ENCODE results near the gene ST3GAL3. TPM values are rescaled to one million over a fixed set of nuclear protein-coding genes. Genes with fewer than 3 reads are reported as not detected.

ST3GAL3 gene
- total RNA-seq, 1 donor from 2014 or later, result 16.5 TPM

DNA sequence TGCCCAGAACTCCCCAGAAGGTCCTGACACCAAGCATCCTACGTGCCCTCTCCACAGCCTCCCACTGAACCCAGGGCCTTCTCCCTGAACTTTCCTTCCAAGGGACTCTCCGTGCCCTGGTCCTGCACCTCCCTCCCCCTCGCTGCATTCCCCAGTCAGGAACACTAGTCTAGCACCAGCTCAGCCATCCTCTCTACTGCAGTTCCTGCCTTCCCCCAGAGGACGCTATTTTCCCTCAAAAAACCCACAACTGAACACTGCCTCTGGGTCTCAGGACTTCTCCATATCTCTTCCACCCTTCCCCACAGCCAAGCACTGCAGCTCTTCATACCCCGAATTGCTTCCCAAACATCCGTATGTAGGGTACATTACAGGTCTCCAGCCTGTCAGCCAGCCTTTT lies 213.7 kb downstream of the ST3GAL3 start:
- Mint-ChIP-seq H3K36me3 (ENCODE audit: unreplicated experiment) (peaks cover 4% of the 10 kb centered on the region), H3K9me3 (ENCODE audit: unreplicated experiment) (peaks cover 7% of the 10 kb centered on the region), H3K27ac (ENCODE audit: unreplicated experiment) (no peak overlapping the region), H3K4me1 (ENCODE audit: low read depth, unreplicated experiment) (no peaks in the 10 kb centered on the region), H3K4me3 (ENCODE audit: unreplicated experiment) (no peak overlapping the region), H3K27me3 (ENCODE audit: unreplicated experiment) (peaks cover 5% of the 10 kb centered on the region)
- no peak for DNase-seq
- TF ChIP-seq CTCF (IDR thresholded peaks at IDR 0.05; ENCODE audit: partially characterized antibody, unreplicated experiment), result no peak

GRCh38 chr1:43924516-43924915 lies 217.2 kb downstream of the ST3GAL3 start:
- Mint-ChIP-seq H3K4me3 (ENCODE audit: unreplicated experiment) (no peak overlapping the region), H3K27ac (ENCODE audit: unreplicated experiment) (no peak overlapping the region), H3K9me3 (ENCODE audit: unreplicated experiment) (peaks cover 7% of the 10 kb centered on the region), H3K36me3 (ENCODE audit: unreplicated experiment) (peaks cover 4% of the 10 kb centered on the region), H3K27me3 (ENCODE audit: unreplicated experiment) (peaks cover 5% of the 10 kb centered on the region), H3K4me1 (ENCODE audit: low read depth, unreplicated experiment) (no peaks in the 10 kb centered on the region)
- no peak for DNase-seq
- no peak for TF ChIP-seq CTCF (IDR thresholded peaks at IDR 0.05; ENCODE audit: partially characterized antibody, unreplicated experiment)

DNA sequence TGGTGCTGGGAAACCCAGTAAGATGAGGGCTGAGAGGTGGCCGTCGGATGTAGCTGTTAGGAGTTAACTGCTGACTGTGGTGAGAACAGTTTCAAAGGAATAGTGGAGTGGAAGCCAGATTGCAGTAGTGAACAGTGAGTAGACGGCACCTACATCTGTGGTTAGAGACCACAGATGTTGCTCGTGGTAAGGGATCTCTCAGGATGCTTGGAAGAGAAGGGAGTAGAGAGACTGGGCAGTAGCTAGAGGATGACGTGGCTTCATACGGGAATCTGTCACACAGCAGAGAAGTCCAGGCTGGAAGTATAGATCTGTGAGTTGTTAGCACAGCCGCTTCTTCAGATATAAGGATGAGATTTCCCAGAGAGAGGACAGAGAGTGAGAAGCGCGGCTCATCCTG lies 218.5 kb downstream of the ST3GAL3 start:
- H3K4me1 Mint-ChIP-seq (ENCODE audit: low read depth, unreplicated experiment), result no peaks in the 10 kb centered on the region
- H3K9me3 Mint-ChIP-seq (ENCODE audit: unreplicated experiment), result peaks cover 7% of the 10 kb centered on the region
- no peak overlapping the region for H3K27ac Mint-ChIP-seq (ENCODE audit: unreplicated experiment)

GRCh38 chr1:43930168-43930948 lies 223.0 kb downstream of the ST3GAL3 start:
- Mint-ChIP-seq H3K9me3 (ENCODE audit: unreplicated experiment) (peaks cover 8% of the 10 kb centered on the region), H3K4me3 (ENCODE audit: unreplicated experiment) (no peak overlapping the region), H3K27ac (ENCODE audit: unreplicated experiment) (no peak overlapping the region), H3K4me1 (ENCODE audit: low read depth, unreplicated experiment) (peaks cover 12% of the 10 kb centered on the region), H3K36me3 (ENCODE audit: unreplicated experiment) (peaks cover 7% of the 10 kb centered on the region), H3K27me3 (ENCODE audit: unreplicated experiment) (peaks cover 9% of the 10 kb centered on the region)
- peak; percentile 27 for TF ChIP-seq CTCF (IDR thresholded peaks at IDR 0.05; ENCODE audit: partially characterized antibody, unreplicated experiment)
- DNase-seq, result no peak

More for the DNA sequence above, 218.5 kb downstream of the ST3GAL3 start:
- no peak for DNase-seq
- no peak overlapping the region for H3K4me3 Mint-ChIP-seq (ENCODE audit: unreplicated experiment)
- peaks cover 5% of the 10 kb centered on the region for H3K27me3 Mint-ChIP-seq (ENCODE audit: unreplicated experiment)
- peaks cover 4% of the 10 kb centered on the region for H3K36me3 Mint-ChIP-seq (ENCODE audit: unreplicated experiment)
- no peak for TF ChIP-seq CTCF (IDR thresholded peaks at IDR 0.05; ENCODE audit: partially characterized antibody, unreplicated experiment)

GRCh38 chr1:43930949-43931275 lies 223.6 kb downstream of the ST3GAL3 start:
- no peak overlapping the region for H3K4me3 Mint-ChIP-seq (ENCODE audit: unreplicated experiment)
- peaks cover 7% of the 10 kb centered on the region for H3K36me3 Mint-ChIP-seq (ENCODE audit: unreplicated experiment)
- peaks cover 6% of the 10 kb centered on the region for H3K9me3 Mint-ChIP-seq (ENCODE audit: unreplicated experiment)
- no peak for DNase-seq
- peaks cover 12% of the 10 kb centered on the region for H3K4me1 Mint-ChIP-seq (ENCODE audit: low read depth, unreplicated experiment)
- no peak overlapping the region for H3K27ac Mint-ChIP-seq (ENCODE audit: unreplicated experiment)
- no peak for TF ChIP-seq CTCF (IDR thresholded peaks at IDR 0.05; ENCODE audit: partially characterized antibody, unreplicated experiment)
- peaks cover 11% of the 10 kb centered on the region for H3K27me3 Mint-ChIP-seq (ENCODE audit: unreplicated experiment)
